NCI-H774 (cell line): ENCODE measurements around the gene NDRG4.

Experiments used
- DNase-seq: peaks from one replicate; lab custom pipeline; 2025; lab: John Stamatoyannopoulos, UW

The NDRG4 gene

GRCh38 chr16:58543685-58544084 lies 43.7 kb downstream of the NDRG4 start:
- DNase-seq, result no peak

GRCh38 chr16:58548378-58548777 lies 48.4 kb downstream of the NDRG4 start:
- no peak for DNase-seq

GRCh38 chr16:58551496-58551895 lies 51.6 kb downstream of the NDRG4 start:
- no peak for DNase-seq

GRCh38 chr16:58556678-58557077 lies 56.7 kb downstream of the NDRG4 start:
- DNase-seq, result no peak
